K562 (cell line): ENCODE data around the gene SCN1A. TPM values are rescaled to one million over a fixed set of nuclear protein-coding genes. Genes with fewer than 3 reads are reported as not detected.

Source experiments
- ATAC-seq: fragments of 200-7000 bp; cut with Tn5 transposase; 3 replicates; pipeline ENCODE4 v1.9.1; 2020; ENCODE audit warnings: moderate library complexity
- BruUV-seq: library from RNA; stranded (reverse); fragments of 400-500 nt; replicated peaks from 2 replicates; lab custom pipeline; 2021; lab: Mats Ljungman, UMichigan
- CTCF ChIA-PET: fragments of 300-600 bp; formaldehyde crosslinking; extraction: SDS; loops from one replicate; lab custom pipeline; 2021; ENCODE audit warnings: low intra/inter-chr PET ratio; lab: Yijun Ruan, JAX
- POLR2A ChIA-PET: fragments of 300-600, 350-650 bp; sonication (Branson Sonifier 250); formaldehyde crosslinking; extraction: SDS; loops from one replicate; lab custom pipeline; 2021; ENCODE audit warnings: antibody characterized with exemption, inconsistent platforms; lab: Yijun Ruan, JAX
- DNase-seq, 4 experiments: peaks; one replicate each; pipeline versions ENCODE4 v3.0.0 to v3.0.0-alpha.2; 2011 to 2018; ENCODE audit warnings: low spot score in 3 of 4, mixed read lengths in 3 of 4; ENCODE audit errors: extremely low read depth in 1 of 4
- FAIRE-seq: peaks from 2 replicates; lab custom pipeline; 2011; peaks lifted over from hg19 to GRCh38; lab: Jason Lieb, UNC
- H2AFZ ChIP-seq: 2 replicates; pipeline ENCODE4 v1.6.0; 2011; ENCODE audit warnings: low read depth, low read length, control low read depth, inconsistent platforms
- H3K27ac ChIP-seq: fragments of 200-600 bp; 3 replicates; pipeline ENCODE4 v1.8.0; 2011; ENCODE audit warnings: low read depth, mild to moderate bottlenecking, control low read depth, inconsistent platforms, low read length, moderate library complexity, mixed read lengths; ENCODE audit errors: extremely low read depth
- H3K27me3 ChIP-seq, 2 experiments: fragments of 300-600 bp in 1 of 2; 2 replicates in 1 of 2; 3 replicates in 1 of 2; pipeline versions ENCODE4 v1.6.0 to v1.8.0; 2011; ENCODE audit warnings: inconsistent platforms in 2 of 2, low read length in 2 of 2, mild to moderate bottlenecking in 1 of 2, mixed read lengths in 1 of 2, moderate library complexity in 1 of 2; ENCODE audit not compliant: control insufficient read depth in 2 of 2, insufficient read depth in 2 of 2
- H3K36me3 ChIP-seq: fragments of 300-600 bp; 3 replicates; pipeline ENCODE4 v1.8.0; 2011; ENCODE audit warnings: mild to moderate bottlenecking, low read length, inconsistent platforms; ENCODE audit not compliant: control insufficient read depth, insufficient read depth
- H3K4me1 ChIP-seq, 2 experiments: fragments of 200-600 bp in 1 of 2; replicated peaks in 1 of 2; 2 replicates in 1 of 2; 3 replicates in 1 of 2; pipeline versions ENCODE4 v1.5.1 to v1.8.0; 2011; ENCODE audit warnings: inconsistent platforms in 2 of 2, low read length in 2 of 2, mild to moderate bottlenecking in 1 of 2, mixed read lengths in 1 of 2, moderate library complexity in 1 of 2; ENCODE audit not compliant: control insufficient read depth in 2 of 2, insufficient read depth in 2 of 2
- H3K4me2 ChIP-seq: 2 replicates; pipeline ENCODE4 v1.6.1; 2011; ENCODE audit warnings: low read length, control low read depth, inconsistent platforms, mixed read lengths; ENCODE audit not compliant: insufficient read depth
- H3K4me3 ChIP-seq: fragments of 200-600 bp; sonication (generic), shearing (Covaris generic); 2 replicates; pipeline ENCODE4 v1.5.1; 2016; ENCODE audit warnings: control low read depth, inconsistent platforms
- H3K79me2 ChIP-seq: fragments of 200-600 bp; 3 replicates; pipeline ENCODE4 v1.8.0; 2011; ENCODE audit warnings: low read length, inconsistent platforms; ENCODE audit not compliant: control insufficient read depth, insufficient read depth
- H3K9ac ChIP-seq, 2 experiments: 2 replicates each; pipeline versions ENCODE4 v1.6.0 to v1.6.1; 2011; ENCODE audit warnings: low read depth in 2 of 2, low read length in 2 of 2, control low read depth in 1 of 2, inconsistent platforms in 1 of 2, mild to moderate bottlenecking in 1 of 2, mixed read lengths in 1 of 2; ENCODE audit not compliant: insufficient read depth in 1 of 2
- H3K9me1 ChIP-seq: one replicate; pipeline ENCODE4 v1.6.0; 2011; ENCODE audit warnings: inconsistent platforms, mild to moderate bottlenecking, low read length, moderate library complexity; ENCODE audit not compliant: control insufficient read depth, insufficient read depth
- H3K9me3 ChIP-seq: replicated peaks from 2 replicates; pipeline ENCODE4 v1.5.1; 2011; ENCODE audit warnings: low read depth, low read length, inconsistent platforms; ENCODE audit not compliant: control insufficient read depth, insufficient read depth
- H4K20me1 ChIP-seq: replicated peaks from 2 replicates; pipeline ENCODE4 v1.6.1; 2011; ENCODE audit warnings: low read length, inconsistent platforms, mixed read lengths; ENCODE audit not compliant: control insufficient read depth, insufficient read depth
- CTCF ChIP-seq, 3 experiments: IDR thresholded peaks in 2 of 3; conservative IDR thresholded peaks in 1 of 3; 2 replicates each; pipeline ENCODE4 v1.5.1; 2011 to 2012; ENCODE audit warnings: low read length in 3 of 3, mild to moderate bottlenecking in 3 of 3, control low read depth in 2 of 3, improper control_type of control experiment in 1 of 3, inconsistent platforms in 1 of 3, low read depth in 1 of 3, mixed read lengths in 1 of 3, moderate library complexity in 1 of 3; ENCODE audit not compliant: insufficient read depth in 2 of 3
- HDAC3 ChIP-seq: fragments of 450-650 bp; IDR thresholded peaks from 2 replicates; pipeline ENCODE4 v1.6.1; 2018; ENCODE audit warnings: borderline replicate concordance, mild to moderate bottlenecking, moderate library complexity; ENCODE audit not compliant: partially characterized antibody
- ILK ChIP-seq: fragments of 450-650 bp; IDR thresholded peaks from 2 replicates; pipeline ENCODE4 v1.6.1; 2016; ENCODE audit warnings: missing genetic modification characterization, low read depth, mild to moderate bottlenecking, missing compliant biosample characterization, moderate library complexity, borderline replicate concordance
- NFIC ChIP-seq: fragments of 450-650 bp; IDR thresholded peaks from 2 replicates; pipeline ENCODE4 v1.6.1; 2017; ENCODE audit warnings: mild to moderate bottlenecking, inconsistent platforms
- SMC3 ChIP-seq: conservative IDR thresholded peaks from 2 replicates; pipeline ENCODE4 v1.6.1; 2011; ENCODE audit warnings: low read depth, low read length, improper control_type of control experiment; ENCODE audit not compliant: insufficient read depth
- ZNF143 ChIP-seq: sonication (generic); formaldehyde crosslinking; IDR thresholded peaks from 2 replicates; pipeline ENCODE4 v1.9.0; 2022; ENCODE audit warnings: mild to moderate bottlenecking, missing genetic modification reagents
- ZNF551 ChIP-seq: fragments of 250-450 bp; sonication (Bioruptor Pico); IDR thresholded peaks from 2 replicates; pipeline ENCODE4 v1.5.0; 2021; ENCODE audit warnings: mild to moderate bottlenecking, moderate library complexity
- WGBS: fragments of 100-300 bp; shearing (Covaris generic); methylation state at CpG from one replicate; pipeline ENCODE4 v1.1.6; 2016; ENCODE audit warnings: low coverage, mixed read lengths; ENCODE audit not compliant: insufficient coverage; ENCODE audit errors: missing lambda C conversion rate; 5-methylcytosine and 5-hydroxymethylcytosine counted together
- in situ Hi-C: fragments of 300-500 bp; cut with MboI; formaldehyde crosslinking; loops from 4 replicates; pipeline ENCODE4 v1.15.0; 2018; ENCODE audit warnings: inconsistent platforms, mixed read lengths
- intact Hi-C: fragments of 100-400 bp; cut with micrococcal nuclease; formaldehyde crosslinking; loops from 2 replicates; pipeline ENCODE4 v1.14.2; 2022
- polyA plus RNA-seq, 8 experiments: library from polyadenylated mRNA; depleted of rRNA in 4 of 8; stranded (reverse) in 5 of 8; unstranded in 3 of 8; fragments of >200 nt; fragmentation: Nextera tagmentation in 2 of 8; fragmentation: Illumina TruSeq in 1 of 8; extraction: Ambion mirVana in 2 of 8; extraction: Trizol in 1 of 8; gene quantifications; 2 replicates each; pipeline versions ENCODE4 v1.2.1 to v1.2.3, GENCODE V29; 2011 to 2014; ENCODE audit warnings: inconsistent platforms in 1 of 8, missing spikeins in 1 of 8
- total RNA-seq, 7 experiments: library from RNA; depleted of rRNA in 6 of 7; stranded (reverse); fragments of >200 nt in 6 of 7; fragmentation: Illumina TruSeq in 2 of 7; extraction: Trizol in 2 of 7; gene quantifications; 2 replicates each; pipeline versions ENCODE4 v1.2.1 to v1.2.3, GENCODE V29; 2011 to 2021; ENCODE audit warnings: low replicate concordance in 1 of 7

The SCN1A gene
- total and polyA plus RNA-seq, 9 of the 15 experiments (the other 6 are each of a cell fraction or from before 2014, with no cell fraction given), result not detected

DNA sequence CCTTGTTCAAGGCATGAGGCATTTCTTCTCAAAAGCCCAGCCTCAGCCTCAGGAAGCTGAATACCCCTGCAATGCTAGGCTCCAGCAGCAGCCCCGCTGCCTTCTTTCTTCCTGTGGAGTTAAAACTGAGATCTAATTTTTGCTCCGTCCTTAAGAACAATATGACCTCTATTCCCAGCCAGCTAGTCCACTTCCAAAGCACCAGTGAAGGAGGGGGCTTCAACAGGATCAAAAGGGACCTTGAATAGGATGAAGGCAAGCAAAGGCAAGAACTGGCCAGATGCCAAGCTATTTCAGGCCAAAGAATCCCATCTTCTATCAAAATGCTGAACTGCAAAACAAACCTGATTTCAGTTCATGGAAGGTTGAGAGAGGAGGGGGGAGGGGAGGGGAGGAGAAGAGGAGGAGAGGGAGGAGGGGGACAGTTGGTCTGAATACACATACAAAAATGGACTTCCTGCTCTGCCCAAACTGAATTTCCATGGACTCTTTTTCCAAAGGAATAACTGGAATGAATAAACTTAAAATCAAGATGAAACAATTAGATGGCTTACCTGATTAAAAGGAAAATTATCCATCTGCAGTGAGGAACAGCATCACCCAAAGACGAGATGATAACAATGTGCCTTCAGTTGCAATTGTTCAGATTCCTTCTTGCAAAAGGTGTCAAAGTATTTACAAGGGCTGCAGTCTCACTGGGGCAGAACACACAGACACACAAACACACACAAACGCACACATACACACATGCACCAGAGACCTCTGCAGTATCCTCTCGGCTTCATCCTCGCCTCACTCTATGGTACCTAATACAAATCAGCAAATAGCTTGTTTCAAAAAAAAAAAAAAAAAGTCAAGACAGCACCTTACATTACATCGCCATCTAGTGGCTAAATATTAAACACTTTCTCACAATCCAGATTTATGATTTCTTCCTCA lies at the start of gene SCN1A (continued):
- TF ChIP-seq SMC3 (peak; percentile 48), CTCF (IDR thresholded peaks at IDR 0.05 in 2 of 3, conservative IDR thresholded peaks at IDR 0.05 in 1 of 3; ENCODE audit: insufficient read depth in 2 of 3, low read depth in 1 of 3, low read length in 3 of 3) (peak; percentile 38 to 82 (median 64); a peak in 5 of 6 replicates)

- FAIRE-seq (no peak), DNase-seq (no peak), ATAC-seq (no peak)
- ChIA-PET POLR2A (no interaction called here), CTCF (no interaction called here)
- WGBS, result 2% methylated on average over 2 of the region's 2 CpGs
- H3K9me1 ChIP-seq, result no peaks in the 10 kb centered on the region
- intact Hi-C loops, result no loop called here
- H3K27me3 ChIP-seq, result no peaks in the 10 kb centered on the region
- no peaks in the 10 kb centered on the region for H3K36me3 ChIP-seq
- no peak overlapping the region for H3K9ac ChIP-seq
- H4K20me1 ChIP-seq, result no peaks in the 10 kb centered on the region
- H2AFZ ChIP-seq, result no peak overlapping the region
- no peaks in the 10 kb centered on the region for H3K79me2 ChIP-seq
- no peak overlapping the region for H3K27ac ChIP-seq
- no peak overlapping the region for H3K4me3 ChIP-seq
- H3K4me1 ChIP-seq, result no peaks in the 10 kb centered on the region
- in situ Hi-C loops, result no loop called here
- H3K9me3 ChIP-seq, result no peaks in the 10 kb centered on the region
- BruUV-seq, result no TSS peak
- TF ChIP-seq NFIC, result peak; percentile 23; the same call in 1 of the 2 replicates
- no peak for TF ChIP-seq ILK
- TF ChIP-seq HDAC3, result no peak
- no peak for TF ChIP-seq ZNF551 (CRISPR knock-in tag)
- no peak for TF ChIP-seq ZNF143 (CRISPR knock-in tag)
- no peak overlapping the region for H3K4me2 ChIP-seq
Measured at GRCh38 chr2:166173263-166173662, 45.4 kb upstream of the SCN1A start.
